K562 (cell line): Measurements from ENCODE around the gene SYNRG. TPM values are rescaled to one million over a fixed set of nuclear protein-coding genes. Genes with fewer than 3 reads are reported as not detected.

ENCODE experiments used
- ARID1B ChIP-seq: fragments of 450-650 bp; IDR thresholded peaks from 2 replicates; pipeline ENCODE4 v1.6.1; 2016; ENCODE audit warnings: antibody characterized with exemption, mild to moderate bottlenecking, inconsistent platforms
- CREB1 ChIP-seq, 2 experiments: sonication (generic) in 1 of 2; formaldehyde crosslinking in 1 of 2; IDR thresholded peaks; 2 replicates each; pipeline versions ENCODE4 v1.6.1 to v1.8.0; 2012 to 2022; ENCODE audit warnings: inconsistent platforms in 1 of 2, mild to moderate bottlenecking in 1 of 2, missing genetic modification reagents in 1 of 2, moderate library complexity in 1 of 2
- CTBP1 ChIP-seq: fragments of 450-650 bp; IDR thresholded peaks from 2 replicates; pipeline ENCODE4 v1.6.1; 2016; ENCODE audit warnings: borderline replicate concordance
- DPF2 ChIP-seq: fragments of 450-650 bp; IDR thresholded peaks from 2 replicates; pipeline ENCODE4 v1.6.1; 2016
- KHSRP ChIP-seq: fragments of 450-650 bp; IDR thresholded peaks from 2 replicates; pipeline ENCODE4 v1.6.1; 2017
- NEUROD1 ChIP-seq: fragments of 150-350 bp; IDR thresholded peaks from 2 replicates; pipeline ENCODE4 v1.6.1; 2014; ENCODE audit warnings: borderline replicate concordance, low read length, low read depth; ENCODE audit not compliant: partially characterized antibody
- NR1H2 ChIP-seq: sonication (generic); formaldehyde crosslinking; IDR thresholded peaks from 2 replicates; pipeline ENCODE4 v1.4.0; 2020; ENCODE audit warnings: mild to moderate bottlenecking, missing genetic modification reagents
- RBBP5 ChIP-seq: fragments of 200-600 bp; sonication (generic); IDR thresholded peaks from 2 replicates; pipeline ENCODE4 v1.6.1; 2012; ENCODE audit warnings: borderline replicate concordance, mild to moderate bottlenecking, low read length, control low read depth, inconsistent platforms; ENCODE audit not compliant: insufficient read depth, poor library complexity, severe bottlenecking
- SETDB1 ChIP-seq: IDR thresholded peaks from one replicate; pipeline ENCODE4 v1.6.1; 2012; ENCODE audit warnings: low read length, control low read depth, inconsistent platforms
- SRSF9 ChIP-seq: fragments of 200-400 bp; formaldehyde crosslinking; IDR thresholded peaks from 2 replicates; pipeline ENCODE4 v1.6.1; 2017; ENCODE audit warnings: low read depth, low read length, borderline replicate concordance
- ZFP1 ChIP-seq: fragments of 450-650 bp; formaldehyde crosslinking; IDR thresholded peaks from 2 replicates; pipeline ENCODE4 v1.4.0; 2020; ENCODE audit warnings: mild to moderate bottlenecking, mixed read lengths
- ZNF134 ChIP-seq: fragments of 250-450 bp; sonication (Bioruptor Pico); conservative IDR thresholded peaks from 2 replicates; pipeline ENCODE4 v1.4.0; 2020
- ZNF589 ChIP-seq: fragments of 200-800 bp; sonication (Bioruptor generic); IDR thresholded peaks from 2 replicates; pipeline ENCODE4 v1.6.1; 2016; ENCODE audit warnings: low read depth, missing genetic modification characterization, missing compliant biosample characterization
- polyA plus RNA-seq, 8 experiments: library from polyadenylated mRNA; depleted of rRNA in 4 of 8; stranded (reverse) in 5 of 8; unstranded in 3 of 8; fragments of >200 nt; fragmentation: Nextera tagmentation in 2 of 8; fragmentation: Illumina TruSeq in 1 of 8; extraction: Ambion mirVana in 2 of 8; extraction: Trizol in 1 of 8; gene quantifications; 2 replicates each; pipeline versions ENCODE4 v1.2.1 to v1.2.3, GENCODE V29; 2011 to 2014; ENCODE audit warnings: inconsistent platforms in 1 of 8, missing spikeins in 1 of 8
- total RNA-seq, 7 experiments: library from RNA; depleted of rRNA in 6 of 7; stranded (reverse); fragments of >200 nt in 6 of 7; fragmentation: Illumina TruSeq in 2 of 7; extraction: Trizol in 2 of 7; gene quantifications; 2 replicates each; pipeline versions ENCODE4 v1.2.1 to v1.2.3, GENCODE V29; 2011 to 2021; ENCODE audit warnings: low replicate concordance in 1 of 7
- TF ChIP-seq, protein P1 (sequence below): sonication (generic); formaldehyde crosslinking; IDR thresholded peaks from 2 replicates; pipeline ENCODE4 v1.8.1; 2023; ENCODE audit warnings: missing genetic modification reagents, mild to moderate bottlenecking, borderline replicate concordance
- TF ChIP-seq, protein P2 (sequence below): sonication (generic); formaldehyde crosslinking; IDR thresholded peaks from 2 replicates; pipeline ENCODE4 v1.8.1; 2023; ENCODE audit warnings: mild to moderate bottlenecking, missing genetic modification reagents, moderate library complexity
- TF ChIP-seq, protein P3 (sequence below): sonication (generic); formaldehyde crosslinking; IDR thresholded peaks from 2 replicates; pipeline ENCODE4 v1.8.0; 2023; ENCODE audit warnings: mild to moderate bottlenecking, missing genetic modification reagents

Gene SYNRG
- total and polyA plus RNA-seq, 9 of the 15 experiments (the other 6 are each of a cell fraction or from before 2014, with no cell fraction given): 2.9 to 28.2 (median 15.1) TPM

DNA sequence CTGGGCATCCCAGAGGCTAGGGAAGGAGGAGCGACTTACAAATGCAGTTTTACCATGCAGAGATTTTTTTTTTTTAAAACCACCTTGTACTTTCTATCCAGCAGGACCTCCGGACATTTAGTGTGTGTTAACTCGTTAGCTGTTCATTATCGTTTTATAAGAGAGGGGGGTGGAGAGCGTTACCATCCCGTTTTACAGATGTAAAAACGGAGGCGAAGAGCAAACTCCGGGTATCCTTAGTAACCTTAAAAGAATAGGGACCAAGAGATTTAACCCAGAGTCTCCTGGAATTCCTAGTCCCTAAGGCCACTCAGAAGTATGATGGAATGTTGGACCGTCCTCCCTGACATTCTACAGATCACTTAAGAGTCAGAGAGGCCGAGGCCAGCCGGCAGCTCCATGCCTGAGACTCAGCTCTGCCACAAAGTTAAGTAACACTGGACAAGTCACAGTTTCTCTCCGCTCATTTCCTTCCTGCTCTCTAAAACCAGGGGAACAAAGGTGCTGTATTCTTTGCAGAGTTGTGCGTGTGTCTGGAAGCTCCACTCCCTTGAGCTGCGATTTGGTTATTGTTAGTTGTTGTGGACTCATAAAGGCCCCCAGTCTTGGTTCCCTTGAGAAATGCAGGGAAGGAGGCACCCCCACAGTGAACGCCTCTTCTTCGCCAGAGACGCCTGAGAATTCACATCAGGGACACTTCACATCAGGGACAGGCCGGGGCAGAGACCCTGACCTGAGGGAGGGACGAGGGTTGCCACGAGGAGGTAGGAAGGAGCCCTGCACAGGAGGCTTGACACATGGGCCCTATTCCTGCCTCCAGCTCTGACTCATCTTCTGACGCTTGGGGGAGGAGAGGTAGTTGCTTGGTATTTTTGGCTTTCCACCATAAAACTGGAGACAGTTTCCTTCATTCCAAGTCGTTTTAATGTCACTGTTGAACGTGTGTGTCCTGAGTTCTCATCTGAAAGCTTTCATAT lies 118.3 kb downstream of the SYNRG start (continued):
- TF ChIP-seq, protein P1, sequence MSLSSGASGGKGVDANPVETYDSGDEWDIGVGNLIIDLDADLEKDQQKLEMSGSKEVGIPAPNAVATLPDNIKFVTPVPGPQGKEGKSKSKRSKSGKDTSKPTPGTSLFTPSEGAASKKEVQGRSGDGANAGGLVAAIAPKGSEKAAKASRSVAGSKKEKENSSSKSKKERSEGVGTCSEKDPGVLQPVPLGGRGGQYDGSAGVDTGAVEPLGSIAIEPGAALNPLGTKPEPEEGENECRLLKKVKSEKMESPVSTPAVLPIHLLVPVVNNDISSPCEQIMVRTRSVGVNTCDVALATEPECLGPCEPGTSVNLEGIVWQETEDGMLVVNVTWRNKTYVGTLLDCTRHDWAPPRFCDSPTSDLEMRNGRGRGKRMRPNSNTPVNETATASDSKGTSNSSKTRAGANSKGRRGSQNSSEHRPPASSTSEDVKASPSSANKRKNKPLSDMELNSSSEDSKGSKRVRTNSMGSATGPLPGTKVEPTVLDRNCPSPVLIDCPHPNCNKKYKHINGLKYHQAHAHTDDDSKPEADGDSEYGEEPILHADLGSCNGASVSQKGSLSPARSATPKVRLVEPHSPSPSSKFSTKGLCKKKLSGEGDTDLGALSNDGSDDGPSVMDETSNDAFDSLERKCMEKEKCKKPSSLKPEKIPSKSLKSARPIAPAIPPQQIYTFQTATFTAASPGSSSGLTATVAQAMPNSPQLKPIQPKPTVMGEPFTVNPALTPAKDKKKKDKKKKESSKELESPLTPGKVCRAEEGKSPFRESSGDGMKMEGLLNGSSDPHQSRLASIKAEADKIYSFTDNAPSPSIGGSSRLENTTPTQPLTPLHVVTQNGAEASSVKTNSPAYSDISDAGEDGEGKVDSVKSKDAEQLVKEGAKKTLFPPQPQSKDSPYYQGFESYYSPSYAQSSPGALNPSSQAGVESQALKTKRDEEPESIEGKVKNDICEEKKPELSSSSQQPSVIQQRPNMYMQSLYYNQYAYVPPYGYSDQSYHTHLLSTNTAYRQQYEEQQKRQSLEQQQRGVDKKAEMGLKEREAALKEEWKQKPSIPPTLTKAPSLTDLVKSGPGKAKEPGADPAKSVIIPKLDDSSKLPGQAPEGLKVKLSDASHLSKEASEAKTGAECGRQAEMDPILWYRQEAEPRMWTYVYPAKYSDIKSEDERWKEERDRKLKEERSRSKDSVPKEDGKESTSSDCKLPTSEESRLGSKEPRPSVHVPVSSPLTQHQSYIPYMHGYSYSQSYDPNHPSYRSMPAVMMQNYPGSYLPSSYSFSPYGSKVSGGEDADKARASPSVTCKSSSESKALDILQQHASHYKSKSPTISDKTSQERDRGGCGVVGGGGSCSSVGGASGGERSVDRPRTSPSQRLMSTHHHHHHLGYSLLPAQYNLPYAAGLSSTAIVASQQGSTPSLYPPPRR: no peak
- TF ChIP-seq CREB1 (IDR thresholded peaks at IDR 0.05): peak; percentile 46
- TF ChIP-seq CREB1 (CRISPR knock-in tag; IDR thresholded peaks at IDR 0.05): no peak
- TF ChIP-seq, protein P2, sequence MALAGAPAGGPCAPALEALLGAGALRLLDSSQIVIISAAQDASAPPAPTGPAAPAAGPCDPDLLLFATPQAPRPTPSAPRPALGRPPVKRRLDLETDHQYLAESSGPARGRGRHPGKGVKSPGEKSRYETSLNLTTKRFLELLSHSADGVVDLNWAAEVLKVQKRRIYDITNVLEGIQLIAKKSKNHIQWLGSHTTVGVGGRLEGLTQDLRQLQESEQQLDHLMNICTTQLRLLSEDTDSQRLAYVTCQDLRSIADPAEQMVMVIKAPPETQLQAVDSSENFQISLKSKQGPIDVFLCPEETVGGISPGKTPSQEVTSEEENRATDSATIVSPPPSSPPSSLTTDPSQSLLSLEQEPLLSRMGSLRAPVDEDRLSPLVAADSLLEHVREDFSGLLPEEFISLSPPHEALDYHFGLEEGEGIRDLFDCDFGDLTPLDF (CRISPR knock-in tag): no peak
- TF ChIP-seq CTBP1: peak; percentile 57
- no peak for TF ChIP-seq KHSRP
- no peak for TF ChIP-seq RBBP5
- no peak for TF ChIP-seq ZNF134
- TF ChIP-seq NR1H2 (CRISPR knock-in tag): no peak
- no peak for TF ChIP-seq NEUROD1
- TF ChIP-seq, protein P3, sequence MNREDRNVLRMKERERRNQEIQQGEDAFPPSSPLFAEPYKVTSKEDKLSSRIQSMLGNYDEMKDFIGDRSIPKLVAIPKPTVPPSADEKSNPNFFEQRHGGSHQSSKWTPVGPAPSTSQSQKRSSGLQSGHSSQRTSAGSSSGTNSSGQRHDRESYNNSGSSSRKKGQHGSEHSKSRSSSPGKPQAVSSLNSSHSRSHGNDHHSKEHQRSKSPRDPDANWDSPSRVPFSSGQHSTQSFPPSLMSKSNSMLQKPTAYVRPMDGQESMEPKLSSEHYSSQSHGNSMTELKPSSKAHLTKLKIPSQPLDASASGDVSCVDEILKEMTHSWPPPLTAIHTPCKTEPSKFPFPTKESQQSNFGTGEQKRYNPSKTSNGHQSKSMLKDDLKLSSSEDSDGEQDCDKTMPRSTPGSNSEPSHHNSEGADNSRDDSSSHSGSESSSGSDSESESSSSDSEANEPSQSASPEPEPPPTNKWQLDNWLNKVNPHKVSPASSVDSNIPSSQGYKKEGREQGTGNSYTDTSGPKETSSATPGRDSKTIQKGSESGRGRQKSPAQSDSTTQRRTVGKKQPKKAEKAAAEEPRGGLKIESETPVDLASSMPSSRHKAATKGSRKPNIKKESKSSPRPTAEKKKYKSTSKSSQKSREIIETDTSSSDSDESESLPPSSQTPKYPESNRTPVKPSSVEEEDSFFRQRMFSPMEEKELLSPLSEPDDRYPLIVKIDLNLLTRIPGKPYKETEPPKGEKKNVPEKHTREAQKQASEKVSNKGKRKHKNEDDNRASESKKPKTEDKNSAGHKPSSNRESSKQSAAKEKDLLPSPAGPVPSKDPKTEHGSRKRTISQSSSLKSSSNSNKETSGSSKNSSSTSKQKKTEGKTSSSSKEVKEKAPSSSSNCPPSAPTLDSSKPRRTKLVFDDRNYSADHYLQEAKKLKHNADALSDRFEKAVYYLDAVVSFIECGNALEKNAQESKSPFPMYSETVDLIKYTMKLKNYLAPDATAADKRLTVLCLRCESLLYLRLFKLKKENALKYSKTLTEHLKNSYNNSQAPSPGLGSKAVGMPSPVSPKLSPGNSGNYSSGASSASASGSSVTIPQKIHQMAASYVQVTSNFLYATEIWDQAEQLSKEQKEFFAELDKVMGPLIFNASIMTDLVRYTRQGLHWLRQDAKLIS (CRISPR knock-in tag): no peak
- TF ChIP-seq DPF2: peak; percentile 46; the same call in 1 of the 2 replicates
- TF ChIP-seq ARID1B: peak; percentile 43; the same call in 1 of the 2 replicates
- TF ChIP-seq ZNF589 (CRISPR knock-in tag): no peak
- no peak for TF ChIP-seq SRSF9
- no peak for TF ChIP-seq ZFP1
- TF ChIP-seq SETDB1: no peak
